Fibroblast of villous mesenchyme (primary cell): ENCODE results near the gene AP1M2. TPM values are rescaled to one million over a fixed set of nuclear protein-coding genes. Genes with fewer than 3 reads are reported as not detected.
"Not testable (repeated sequence)": the region's sequence is repeated elsewhere in the genome, so short reads cannot be mapped to it uniquely, and the experiment has no call there.

Source experiments
- DNase-seq: peaks from one replicate; pipeline ENCODE4 v3.0.0-alpha.2; 2010; ENCODE audit warnings: low read depth
- H3K4me3 ChIP-seq: 2 replicates; pipeline ENCODE4 v1.5.1; 2011; ENCODE audit warnings: low read depth, mild to moderate bottlenecking, low read length
- CTCF ChIP-seq: IDR thresholded peaks from 2 replicates; pipeline ENCODE4 v1.5.1; 2012; ENCODE audit warnings: low read depth, mild to moderate bottlenecking, low read length; ENCODE audit not compliant: insufficient read depth
- total RNA-seq: library from RNA; depleted of rRNA; stranded (reverse); fragments of >200 nt; gene quantifications from 2 replicates; pipeline ENCODE4 v1.2.3, GENCODE V29; 2012

Gene AP1M2
- total RNA-seq, 1 donor, result 13.4 TPM

- no peak for DNase-seq
- no peak for TF ChIP-seq CTCF
Measured at GRCh38 chr19:10553943-10554381, 33.1 kb downstream of the AP1M2 start.

DNA sequence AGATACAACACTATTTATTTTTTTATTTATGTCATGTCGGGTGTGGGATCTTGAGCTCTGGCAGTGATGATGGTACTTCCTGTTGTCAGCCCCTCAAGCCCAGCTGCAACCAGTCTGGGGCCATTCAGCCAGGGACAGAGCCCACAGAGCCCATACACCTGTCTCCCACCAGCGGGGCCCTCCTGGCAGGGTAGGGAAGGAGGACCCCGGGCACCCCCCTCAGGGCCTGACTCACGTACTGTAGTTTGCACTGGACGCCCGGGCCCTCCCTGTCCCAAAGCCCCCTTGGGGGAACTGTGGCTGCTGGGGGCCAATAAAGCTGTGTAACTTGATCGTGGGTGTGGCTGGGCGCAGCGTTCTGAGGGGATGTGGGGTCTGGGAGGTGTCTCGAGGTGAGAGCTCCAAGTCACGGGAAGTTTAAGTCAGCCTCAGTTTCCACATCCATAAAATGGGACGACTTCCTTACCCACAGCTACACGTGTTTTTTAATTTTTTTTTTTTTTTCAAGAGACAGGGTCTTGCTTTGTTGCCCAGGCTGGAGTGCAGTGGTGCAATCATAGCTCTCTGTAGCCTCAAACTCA is 33.9 kb downstream of the AP1M2 start:
- H3K4me3 ChIP-seq, result no peak overlapping the region
- no peak for DNase-seq
- TF ChIP-seq CTCF, result no peak

More at GRCh38 chr19:10553943-10554381, 33.1 kb downstream of the AP1M2 start:
- no peak overlapping the region for H3K4me3 ChIP-seq

GRCh38 chr19:10552510-10553053 is 34.5 kb downstream of the AP1M2 start:
- no peak for DNase-seq
- TF ChIP-seq CTCF, result no peak
- no peak overlapping the region for H3K4me3 ChIP-seq

DNA sequence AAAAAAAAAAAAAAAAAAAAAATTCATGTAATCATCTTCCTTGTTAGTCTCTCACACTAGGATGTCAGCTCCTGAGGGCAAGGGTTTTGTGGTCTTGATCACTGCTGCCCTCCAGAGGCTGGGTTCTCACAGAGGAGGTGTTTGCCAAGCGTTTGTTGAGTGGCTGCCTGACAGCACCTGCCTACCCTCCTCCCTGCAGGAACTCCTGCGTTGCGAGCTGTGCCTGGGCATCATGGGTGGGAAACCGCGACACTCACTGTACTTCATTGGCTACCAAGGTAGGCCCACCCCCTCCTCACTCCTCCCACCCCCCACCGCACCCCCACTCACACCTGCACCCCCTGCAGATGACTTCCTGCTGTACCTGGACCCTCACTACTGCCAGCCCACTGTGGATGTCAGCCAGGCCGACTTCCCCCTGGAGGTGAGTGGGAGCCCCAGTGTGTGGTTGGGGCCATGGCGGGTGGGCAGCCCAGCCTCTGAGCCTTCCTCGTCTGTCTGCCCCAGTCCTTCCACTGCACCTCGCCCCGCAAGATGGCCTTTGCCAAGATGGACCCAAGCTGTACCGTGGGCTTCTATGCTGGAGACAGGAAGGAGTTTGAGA is 35.3 kb downstream of the AP1M2 start:
- no peak overlapping the region for H3K4me3 ChIP-seq
- peak; percentile 30 for TF ChIP-seq CTCF
- peak; percentile 34 for DNase-seq

GRCh38 chr19:10551006-10551405 is 36.1 kb downstream of the AP1M2 start:
- DNase-seq, H3K4me3 ChIP-seq: not testable (repeated sequence)

- TF ChIP-seq CTCF, result no peak
- no peak overlapping the region for H3K4me3 ChIP-seq
- DNase-seq, result no peak
Measured at GRCh38 chr19:10550336-10550735, 36.8 kb downstream of the AP1M2 start.

GRCh38 chr19:10549733-10550132 is 37.4 kb downstream of the AP1M2 start:
- no peak for TF ChIP-seq CTCF
- no peak overlapping the region for H3K4me3 ChIP-seq
- no peak for DNase-seq
